ENCODE results near the gene PITPNM1.

PITPNM1 gene

GRCh38 chr11:67510023-67510345 lies 4.8 kb upstream of the PITPNM1 start:
- Histone ChIP-seq H3K9me3 (ENCODE audit: insufficient read depth, low read depth, low read length) (no peaks in the 10 kb centered on the region), H3K36me3 (ENCODE audit: insufficient read depth, low read length) (no peaks in the 10 kb centered on the region), H3K9ac (ENCODE audit: low read depth, low read length) (no peak overlapping the region), H3K4me1 (ENCODE audit: insufficient read depth, low read length) (peaks cover 9% of the 10 kb centered on the region), H3K27me3 (ENCODE audit: insufficient read depth, low read length) (no peaks in the 10 kb centered on the region; the same call in 1 of the 2 replicates), H3K4me3 (ENCODE audit: low read length) (no peak overlapping the region), H3K27ac (ENCODE audit: low read depth, low read length) (no peak overlapping the region)
- no CpG with 5 or more reads among the region's 3 CpGs for WGBS

- WGBS: 1% methylated on average over 56 of the region's 57 CpGs
- Histone ChIP-seq H3K9ac (ENCODE audit: low read depth, low read length) (peak overlapping the region; percentile 83), H3K9me3 (ENCODE audit: insufficient read depth, low read depth, low read length) (no peaks in the 10 kb centered on the region), H3K4me1 (ENCODE audit: insufficient read depth, low read length) (peaks cover 9% of the 10 kb centered on the region), H3K27ac (ENCODE audit: low read depth, low read length) (peak overlapping the region; percentile 93), H3K4me3 (ENCODE audit: low read length) (peak overlapping the region; percentile 84), H3K27me3 (ENCODE audit: insufficient read depth, low read length) (peaks cover 4% of the 10 kb centered on the region), H3K36me3 (ENCODE audit: insufficient read depth, low read length) (no peaks in the 10 kb centered on the region)
Measured at GRCh38 chr11:67508486-67509121, 3.4 kb upstream of the PITPNM1 start.

- Histone ChIP-seq H3K27me3 (ENCODE audit: insufficient read depth, low read length) (peaks cover 10% of the 10 kb centered on the region), H3K36me3 (ENCODE audit: insufficient read depth, low read length) (no peaks in the 10 kb centered on the region), H3K4me1 (ENCODE audit: insufficient read depth, low read length) (peaks cover 9% of the 10 kb centered on the region), H3K4me3 (ENCODE audit: low read length) (peak within 1 kb of the TSS; percentile 84), H3K9ac (ENCODE audit: low read depth, low read length) (peak within 1 kb of the TSS; percentile 83), H3K27ac (ENCODE audit: low read depth, low read length) (peak within 1 kb of the TSS; percentile 93), H3K9me3 (ENCODE audit: insufficient read depth, low read depth, low read length) (no peaks in the 10 kb centered on the region)
- WGBS: under 1% methylated on average over 57 of the region's 57 CpGs
Measured at GRCh38 chr11:67507864-67508485, 2.8 kb upstream of the PITPNM1 start, which contains the start of gene CDK2AP2. CDK2AP2 (minus strand) TSS chr11:67508162; CDS start chr11:67508082, 80 bp downstream.

GRCh38 chr11:67507242-67507863 lies 2.2 kb upstream of the PITPNM1 start:
- peak overlapping the region; percentile 69; the same call in 1 of the 2 replicates for H3K27ac ChIP-seq (ENCODE audit: low read depth, low read length)
- H3K36me3 ChIP-seq (ENCODE audit: insufficient read depth, low read length): no peaks in the 10 kb centered on the region
- peak overlapping the region; percentile 84 for H3K4me3 ChIP-seq (ENCODE audit: low read length)
- peak overlapping the region; percentile 70 for H3K9ac ChIP-seq (ENCODE audit: low read depth, low read length)
- peaks cover 11% of the 10 kb centered on the region for H3K27me3 ChIP-seq (ENCODE audit: insufficient read depth, low read length)
- whole genome bisulfite sequencing: 25% methylated on average over 33 of the region's 33 CpGs
- no peaks in the 10 kb centered on the region for H3K9me3 ChIP-seq (ENCODE audit: insufficient read depth, low read depth, low read length)
- peaks cover 9% of the 10 kb centered on the region for H3K4me1 ChIP-seq (ENCODE audit: insufficient read depth, low read length)

- Histone ChIP-seq H3K9ac (ENCODE audit: low read depth, low read length) (no peak overlapping the region), H3K4me3 (ENCODE audit: low read length) (no peak overlapping the region), H3K27ac (ENCODE audit: low read depth, low read length) (no peak overlapping the region)
Measured at GRCh38 chr11:67506426-67507051, 1.4 kb upstream of the PITPNM1 start.

GRCh38 chr11:67505605-67506396 lies 638 bp upstream of the PITPNM1 start:
- WGBS: 36% methylated on average over 17 of the region's 17 CpGs
- Histone ChIP-seq H3K36me3 (ENCODE audit: insufficient read depth, low read length) (peaks cover 10% of the 10 kb centered on the region; the same call in 1 of the 2 replicates), H3K9me3 (ENCODE audit: insufficient read depth, low read depth, low read length) (no peaks in the 10 kb centered on the region), H3K27ac (ENCODE audit: low read depth, low read length) (peak overlapping the region; percentile 68; the same call in 1 of the 2 replicates), H3K9ac (ENCODE audit: low read depth, low read length) (no peak overlapping the region), H3K4me1 (ENCODE audit: insufficient read depth, low read length) (peaks cover 9% of the 10 kb centered on the region), H3K27me3 (ENCODE audit: insufficient read depth, low read length) (peaks cover 11% of the 10 kb centered on the region), H3K4me3 (ENCODE audit: low read length) (peak overlapping the region; percentile 72; the same call in 1 of the 2 replicates)

More at GRCh38 chr11:67506426-67507051, 1.4 kb upstream of the PITPNM1 start:
- Histone ChIP-seq H3K36me3 (ENCODE audit: insufficient read depth, low read length) (peaks cover 3% of the 10 kb centered on the region; the same call in 1 of the 2 replicates), H3K9me3 (ENCODE audit: insufficient read depth, low read depth, low read length) (no peaks in the 10 kb centered on the region), H3K4me1 (ENCODE audit: insufficient read depth, low read length) (peaks cover 9% of the 10 kb centered on the region), H3K27me3 (ENCODE audit: insufficient read depth, low read length) (peaks cover 11% of the 10 kb centered on the region)
- WGBS: 91% methylated on average over 16 of the region's 16 CpGs

- Histone ChIP-seq H3K4me1 (ENCODE audit: insufficient read depth, low read length) (peaks cover 9% of the 10 kb centered on the region), H3K27me3 (ENCODE audit: insufficient read depth, low read length) (peaks cover 11% of the 10 kb centered on the region), H3K27ac (ENCODE audit: low read depth, low read length) (no peak overlapping the region), H3K9me3 (ENCODE audit: insufficient read depth, low read depth, low read length) (no peaks in the 10 kb centered on the region), H3K36me3 (ENCODE audit: insufficient read depth, low read length) (peaks cover 10% of the 10 kb centered on the region; the same call in 1 of the 2 replicates), H3K4me3 (ENCODE audit: low read length) (peak overlapping the region; percentile 72), H3K9ac (ENCODE audit: low read depth, low read length) (peak overlapping the region; percentile 53; the same call in 1 of the 2 replicates)
- 1% methylated on average over 101 of the region's 101 CpGs for WGBS
Measured at GRCh38 chr11:67504005-67504949, 886 bp downstream of the PITPNM1 start.

- peaks cover 10% of the 10 kb centered on the region; the same call in 1 of the 2 replicates for H3K36me3 ChIP-seq (ENCODE audit: insufficient read depth, low read length)
- H3K4me1 ChIP-seq (ENCODE audit: insufficient read depth, low read length): peaks cover 9% of the 10 kb centered on the region
- H3K9ac ChIP-seq (ENCODE audit: low read depth, low read length): 0 out of 2 replicates have a peak overlapping the region, but pooled peaks have one; percentile 15
- peak overlapping the region; percentile 72 for H3K4me3 ChIP-seq (ENCODE audit: low read length)
- H3K27ac ChIP-seq (ENCODE audit: low read depth, low read length): no peak overlapping the region
- no peaks in the 10 kb centered on the region for H3K9me3 ChIP-seq (ENCODE audit: insufficient read depth, low read depth, low read length)
- WGBS: 68% methylated on average over 19 of the region's 19 CpGs
- H3K27me3 ChIP-seq (ENCODE audit: insufficient read depth, low read length): peaks cover 11% of the 10 kb centered on the region
Measured at GRCh38 chr11:67503119-67504004, 1.8 kb downstream of the PITPNM1 start.

GRCh38 chr11:67502328-67502979 lies 2.7 kb downstream of the PITPNM1 start:
- H3K9ac ChIP-seq (ENCODE audit: low read depth, low read length): no peak overlapping the region
- H3K36me3 ChIP-seq (ENCODE audit: insufficient read depth, low read length): peaks cover 10% of the 10 kb centered on the region; the same call in 1 of the 2 replicates
- H3K4me3 ChIP-seq (ENCODE audit: low read length): no peak overlapping the region
- no peaks in the 10 kb centered on the region for H3K9me3 ChIP-seq (ENCODE audit: insufficient read depth, low read depth, low read length)
- peaks cover 9% of the 10 kb centered on the region for H3K4me1 ChIP-seq (ENCODE audit: insufficient read depth, low read length)
- H3K27me3 ChIP-seq (ENCODE audit: insufficient read depth, low read length): peaks cover 11% of the 10 kb centered on the region
- no peak overlapping the region for H3K27ac ChIP-seq (ENCODE audit: low read depth, low read length)
- WGBS: 92% methylated on average over 18 of the region's 18 CpGs

Measured in HUES64 (cell line).